ENCODE data around the gene CCND3.

DNA sequence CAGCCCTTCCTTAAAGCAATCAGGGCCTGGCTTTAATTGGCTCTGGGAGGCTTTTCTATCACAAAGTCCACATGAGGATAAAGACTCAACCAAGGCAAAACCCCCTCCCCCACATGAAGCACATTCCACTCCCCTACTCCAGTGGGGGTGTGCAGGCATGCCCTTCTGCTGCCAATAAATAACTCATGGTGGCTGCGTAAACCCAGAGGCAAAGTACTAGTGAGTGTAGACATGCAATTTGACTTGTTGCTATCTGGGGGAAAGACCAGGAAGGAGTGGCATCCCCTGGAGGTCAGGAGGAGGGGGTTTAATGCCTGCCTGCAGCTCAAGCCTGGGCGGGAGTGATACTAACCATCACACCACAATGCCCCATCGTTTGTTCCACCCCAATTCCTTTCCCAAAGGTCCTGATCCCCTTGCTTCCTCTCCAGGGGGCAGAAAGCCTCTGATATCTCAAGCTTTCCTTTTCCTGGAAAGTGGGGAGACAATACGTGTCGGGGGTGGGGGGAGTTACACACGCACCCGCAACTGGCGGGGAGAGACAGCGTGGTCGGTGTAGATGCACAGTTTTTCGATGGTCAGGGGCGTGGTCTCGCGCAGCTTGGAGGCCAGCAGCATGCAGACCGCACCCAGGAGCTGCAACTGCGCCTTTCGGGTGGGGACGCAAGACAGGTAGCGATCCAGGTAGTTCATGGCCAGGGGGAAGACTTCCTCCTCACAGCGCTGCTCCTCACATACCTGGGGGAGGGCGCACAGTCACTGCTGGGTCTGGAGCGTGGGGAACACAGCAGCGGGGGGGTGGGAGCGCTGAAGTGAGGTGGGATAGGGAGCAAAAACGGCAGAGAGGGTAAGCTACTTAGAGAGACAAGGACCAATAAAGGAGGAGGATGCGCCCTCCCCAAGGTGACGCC, 1.5 kb downstream of the CCND3 start:
- TF ChIP-seq, protein P1, sequence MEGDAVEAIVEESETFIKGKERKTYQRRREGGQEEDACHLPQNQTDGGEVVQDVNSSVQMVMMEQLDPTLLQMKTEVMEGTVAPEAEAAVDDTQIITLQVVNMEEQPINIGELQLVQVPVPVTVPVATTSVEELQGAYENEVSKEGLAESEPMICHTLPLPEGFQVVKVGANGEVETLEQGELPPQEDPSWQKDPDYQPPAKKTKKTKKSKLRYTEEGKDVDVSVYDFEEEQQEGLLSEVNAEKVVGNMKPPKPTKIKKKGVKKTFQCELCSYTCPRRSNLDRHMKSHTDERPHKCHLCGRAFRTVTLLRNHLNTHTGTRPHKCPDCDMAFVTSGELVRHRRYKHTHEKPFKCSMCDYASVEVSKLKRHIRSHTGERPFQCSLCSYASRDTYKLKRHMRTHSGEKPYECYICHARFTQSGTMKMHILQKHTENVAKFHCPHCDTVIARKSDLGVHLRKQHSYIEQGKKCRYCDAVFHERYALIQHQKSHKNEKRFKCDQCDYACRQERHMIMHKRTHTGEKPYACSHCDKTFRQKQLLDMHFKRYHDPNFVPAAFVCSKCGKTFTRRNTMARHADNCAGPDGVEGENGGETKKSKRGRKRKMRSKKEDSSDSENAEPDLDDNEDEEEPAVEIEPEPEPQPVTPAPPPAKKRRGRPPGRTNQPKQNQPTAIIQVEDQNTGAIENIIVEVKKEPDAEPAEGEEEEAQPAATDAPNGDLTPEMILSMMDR (IDR thresholded peaks at IDR 0.05): no peak
- TF ChIP-seq POLR2A (IDR thresholded peaks at IDR 0.05): no peak
